Measurements from ENCODE around the gene CCP110.

CCP110 gene

GRCh38 chr16:19601083-19601976, 77.6 kb downstream of the CCP110 start:
- DNase-seq (ENCODE audit: low read depth): peak; percentile 3

Data from T-helper 22 cell (primary cell).